ENCODE data around the gene MAPKAP1. TPM values are rescaled to one million over a fixed set of nuclear protein-coding genes. Genes with fewer than 3 reads are reported as not detected.

MAPKAP1 gene
- total RNA-seq, 1 donor from 2014 or later = 76.9 TPM

GRCh38 chr9:125638239-125639045 is 68.6 kb downstream of the MAPKAP1 start:
- Mint-ChIP-seq H3K27ac (ENCODE audit: unreplicated experiment) (no peak overlapping the region), H3K9me3 (ENCODE audit: unreplicated experiment) (no peaks in the 10 kb centered on the region), H3K27me3 (ENCODE audit: unreplicated experiment) (no peaks in the 10 kb centered on the region), H3K36me3 (ENCODE audit: unreplicated experiment) (no peaks in the 10 kb centered on the region), H3K4me3 (ENCODE audit: unreplicated experiment) (no peak overlapping the region), H3K4me1 (ENCODE audit: unreplicated experiment) (peaks cover 16% of the 10 kb centered on the region)
- TF ChIP-seq CTCF (IDR thresholded peaks at IDR 0.05) = no peak
- DNase-seq (ENCODE audit: extremely low spot score, unreplicated experiment) = no peak

GRCh38 chr9:125637241-125637640 is 69.8 kb downstream of the MAPKAP1 start:
- TF ChIP-seq CTCF (IDR thresholded peaks at IDR 0.05) = no peak
- H3K27me3 Mint-ChIP-seq (ENCODE audit: unreplicated experiment) = no peaks in the 10 kb centered on the region
- no peaks in the 10 kb centered on the region for H3K36me3 Mint-ChIP-seq (ENCODE audit: unreplicated experiment)
- no peak overlapping the region for H3K27ac Mint-ChIP-seq (ENCODE audit: unreplicated experiment)
- no peaks in the 10 kb centered on the region for H3K9me3 Mint-ChIP-seq (ENCODE audit: unreplicated experiment)
- no peak overlapping the region for H3K4me3 Mint-ChIP-seq (ENCODE audit: unreplicated experiment)
- no peak for DNase-seq (ENCODE audit: extremely low spot score, unreplicated experiment)
- peaks cover 16% of the 10 kb centered on the region for H3K4me1 Mint-ChIP-seq (ENCODE audit: unreplicated experiment)

- Mint-ChIP-seq H3K27ac (ENCODE audit: unreplicated experiment) (no peak overlapping the region), H3K27me3 (ENCODE audit: unreplicated experiment) (no peaks in the 10 kb centered on the region), H3K4me1 (ENCODE audit: unreplicated experiment) (peaks cover 21% of the 10 kb centered on the region), H3K4me3 (ENCODE audit: unreplicated experiment) (no peak overlapping the region), H3K9me3 (ENCODE audit: unreplicated experiment) (no peaks in the 10 kb centered on the region), H3K36me3 (ENCODE audit: unreplicated experiment) (no peaks in the 10 kb centered on the region)
- no peak for TF ChIP-seq CTCF (IDR thresholded peaks at IDR 0.05)
- no peak for DNase-seq (ENCODE audit: extremely low spot score, unreplicated experiment)
Measured at GRCh38 chr9:125635888-125636287, 71.1 kb downstream of the MAPKAP1 start.

- Mint-ChIP-seq H3K27ac (ENCODE audit: unreplicated experiment) (no peak overlapping the region), H3K4me1 (ENCODE audit: unreplicated experiment) (peaks cover 18% of the 10 kb centered on the region), H3K36me3 (ENCODE audit: unreplicated experiment) (no peaks in the 10 kb centered on the region), H3K9me3 (ENCODE audit: unreplicated experiment) (no peaks in the 10 kb centered on the region), H3K27me3 (ENCODE audit: unreplicated experiment) (no peaks in the 10 kb centered on the region), H3K4me3 (ENCODE audit: unreplicated experiment) (no peak overlapping the region)
- no peak for DNase-seq (ENCODE audit: extremely low spot score, unreplicated experiment)
- no peak for TF ChIP-seq CTCF (IDR thresholded peaks at IDR 0.05)
Measured at GRCh38 chr9:125634040-125634717, 72.8 kb downstream of the MAPKAP1 start.

- Mint-ChIP-seq H3K27ac (ENCODE audit: unreplicated experiment) (no peak overlapping the region), H3K9me3 (ENCODE audit: unreplicated experiment) (no peaks in the 10 kb centered on the region), H3K4me1 (ENCODE audit: unreplicated experiment) (peaks cover 17% of the 10 kb centered on the region), H3K27me3 (ENCODE audit: unreplicated experiment) (no peaks in the 10 kb centered on the region), H3K4me3 (ENCODE audit: unreplicated experiment) (no peak overlapping the region), H3K36me3 (ENCODE audit: unreplicated experiment) (no peaks in the 10 kb centered on the region)
- no peak for DNase-seq (ENCODE audit: extremely low spot score, unreplicated experiment)
- TF ChIP-seq CTCF (IDR thresholded peaks at IDR 0.05) = no peak
Measured at GRCh38 chr9:125633116-125633745, 73.8 kb downstream of the MAPKAP1 start.
